ENCODE data around the gene NUDT3.
"Not testable (repeated sequence)": the region's sequence is repeated elsewhere in the genome, so short reads cannot be mapped to it uniquely, and the experiment has no call there.

Gene NUDT3

DNA sequence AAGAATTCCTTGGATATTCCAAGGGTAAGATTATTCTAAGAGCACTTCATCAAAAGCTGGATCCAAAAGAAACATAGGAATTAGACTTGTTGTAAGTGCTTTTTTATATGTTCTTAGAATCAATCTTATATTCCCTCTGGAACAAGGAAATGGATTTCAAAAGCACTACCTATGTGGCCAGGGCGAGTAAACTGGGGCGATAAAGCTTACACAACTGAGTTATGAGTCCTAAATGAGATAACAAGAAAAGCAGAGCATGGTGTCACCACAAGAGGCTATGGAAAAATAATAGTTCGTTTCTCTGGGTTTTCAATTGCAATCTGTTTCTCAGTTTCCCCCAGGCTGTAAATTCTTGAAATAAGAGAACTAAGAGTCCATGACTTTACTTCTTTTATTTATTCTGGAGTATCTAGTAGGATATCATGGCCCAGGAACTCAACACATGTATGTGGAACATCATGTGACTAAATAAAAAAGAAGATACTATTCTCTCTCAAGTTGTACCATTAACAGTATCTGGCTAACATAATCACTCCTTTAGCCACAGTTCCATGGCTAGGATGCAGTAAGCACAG is 51.5 kb downstream of the NUDT3 start:
- DNase-seq = no peak

DNA sequence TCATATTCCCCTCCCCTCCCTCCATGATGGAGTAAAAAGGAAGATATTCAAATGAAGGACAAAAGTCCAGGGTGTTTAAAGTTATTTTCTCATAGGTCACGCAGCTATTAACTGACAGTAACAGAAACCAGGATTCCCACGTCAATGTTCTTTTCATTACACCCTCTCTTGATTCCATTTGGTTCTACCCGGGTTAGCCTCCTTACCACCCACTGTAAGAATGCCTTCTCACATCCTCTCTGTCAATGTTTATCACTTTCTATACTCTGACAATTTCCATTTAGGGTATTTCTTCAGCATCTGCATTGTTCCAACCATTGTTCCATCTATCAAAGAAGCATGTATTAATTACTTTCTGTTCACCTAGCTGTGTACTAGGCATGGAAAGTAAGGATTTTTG is 52.1 kb downstream of the NUDT3 start:
- no peak for DNase-seq

DNA sequence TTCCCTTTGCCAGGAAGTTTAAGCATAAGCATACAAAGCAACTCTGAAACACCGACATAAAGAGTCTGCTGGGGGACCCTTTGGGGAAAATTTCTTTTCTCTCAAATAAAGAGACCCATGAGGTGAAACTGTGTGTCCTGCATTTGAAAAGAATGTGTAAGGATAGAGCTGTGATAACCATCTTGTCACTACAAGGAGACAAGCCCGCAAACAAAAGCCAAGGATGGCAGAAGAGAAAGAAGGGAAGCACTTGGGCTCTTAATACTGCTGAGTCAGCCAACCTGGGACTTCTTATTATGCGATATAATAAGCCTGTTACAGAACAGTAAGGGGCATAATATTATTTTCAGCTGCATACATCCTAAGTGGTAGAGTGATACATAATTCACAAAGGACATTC is 52.5 kb downstream of the NUDT3 start:
- no peak for DNase-seq

DNA sequence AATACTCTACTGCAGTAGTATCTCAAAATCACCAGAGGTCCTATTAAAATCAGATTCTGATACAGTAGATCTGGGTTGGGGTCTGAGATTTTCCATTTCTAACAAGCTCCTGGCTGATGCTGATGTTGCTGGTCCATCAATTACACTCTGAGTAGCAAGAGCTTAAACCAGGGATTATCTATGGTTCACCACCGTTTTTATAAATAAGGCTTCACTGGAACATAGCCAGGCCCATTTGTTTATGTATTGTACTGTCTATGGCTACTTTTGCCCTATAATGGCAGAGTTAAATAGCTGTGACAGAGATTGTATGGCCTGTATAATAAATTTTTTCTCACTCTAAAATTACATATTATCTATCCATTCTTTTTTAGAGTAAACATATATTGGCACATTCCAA is 53.0 kb downstream of the NUDT3 start:
- no peak for DNase-seq

DNA sequence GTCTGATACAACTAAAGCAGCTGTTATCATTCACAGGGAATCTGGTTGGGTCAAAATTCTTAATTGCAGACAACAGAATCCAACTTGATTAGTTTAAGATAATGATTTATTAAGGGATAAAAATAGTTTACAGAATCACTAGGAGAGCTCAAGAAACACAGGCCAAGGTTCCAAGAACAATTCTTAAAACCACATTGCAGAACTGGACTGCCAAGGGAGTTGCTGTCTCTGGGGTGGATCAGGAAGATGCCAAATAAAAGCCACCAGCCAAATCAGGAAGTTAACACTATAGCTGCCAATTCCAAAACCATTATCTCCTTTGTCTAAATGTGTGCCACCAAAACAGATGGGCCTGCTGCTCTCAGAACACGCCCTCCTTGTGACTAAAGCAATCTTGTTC is 53.7 kb downstream of the NUDT3 start:
- no peak for DNase-seq

DNA sequence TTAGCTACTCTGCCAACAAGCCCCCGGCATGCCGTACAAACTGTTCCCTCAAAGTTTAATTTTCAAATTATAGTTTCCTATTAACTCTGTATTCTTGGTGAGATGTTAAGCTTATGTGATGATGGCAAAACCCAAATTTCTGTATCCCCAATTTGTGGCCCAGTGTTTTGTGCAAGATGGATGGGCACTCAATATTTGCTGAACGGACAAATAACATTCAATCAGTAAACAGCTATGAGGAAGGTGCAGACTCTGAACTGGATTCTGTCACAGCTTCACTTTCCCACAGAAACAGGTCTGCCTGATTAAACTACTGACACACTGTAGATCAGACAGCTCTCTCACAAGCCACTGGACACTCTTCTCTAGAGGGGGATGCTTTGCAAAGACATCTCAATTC is 54.1 kb downstream of the NUDT3 start:
- DNase-seq = no peak

DNA sequence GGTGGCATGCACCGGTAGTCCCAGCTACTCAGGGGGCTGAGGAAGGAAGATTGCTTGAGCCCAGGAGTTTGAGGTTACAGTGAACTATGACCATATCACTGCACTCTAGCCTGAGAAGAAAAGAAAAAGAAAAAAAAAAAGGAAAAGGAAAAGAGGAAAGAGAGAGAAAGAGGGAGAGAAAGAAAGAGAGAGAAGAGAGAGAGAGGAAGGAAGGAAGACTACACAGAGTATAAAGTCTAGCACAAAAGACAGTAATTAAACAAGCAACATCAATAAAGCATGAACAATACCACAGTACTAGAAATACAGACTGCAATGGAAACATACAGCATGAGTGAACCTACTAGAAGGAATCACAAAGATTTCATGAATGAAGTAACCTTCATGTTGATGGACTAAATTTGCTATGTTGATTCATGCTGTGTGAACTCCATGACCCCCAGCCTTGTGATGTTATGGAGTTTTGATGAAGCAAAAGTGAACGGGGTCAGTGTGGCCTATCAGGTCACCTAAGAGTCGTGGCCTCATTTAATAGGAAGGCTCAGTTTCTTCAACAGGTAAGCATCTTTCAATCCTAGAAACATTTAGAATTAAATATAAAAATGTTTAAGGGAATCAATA is 57.6 kb downstream of the NUDT3 start:
- no peak for DNase-seq

DNA sequence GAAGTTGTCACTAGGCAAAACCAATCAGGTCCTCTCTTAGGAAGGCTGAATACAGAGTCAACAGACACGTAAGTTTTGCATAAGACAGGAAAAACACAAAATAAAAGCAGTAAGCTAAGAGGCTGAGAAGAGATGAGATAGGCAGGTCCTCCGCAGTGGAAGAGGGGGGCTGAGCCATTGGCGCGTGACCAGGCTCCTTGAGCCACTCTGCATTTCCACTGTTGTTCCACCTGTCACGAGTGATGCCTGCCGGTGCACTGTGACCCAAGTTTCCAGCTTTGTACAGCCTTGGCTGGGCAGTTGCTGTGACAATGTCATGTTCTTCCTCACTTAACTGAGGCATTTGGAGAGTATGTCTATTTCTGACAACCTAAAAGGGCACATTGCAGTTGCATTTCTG is 58.6 kb downstream of the NUDT3 start:
- DNase-seq = no peak

DNA sequence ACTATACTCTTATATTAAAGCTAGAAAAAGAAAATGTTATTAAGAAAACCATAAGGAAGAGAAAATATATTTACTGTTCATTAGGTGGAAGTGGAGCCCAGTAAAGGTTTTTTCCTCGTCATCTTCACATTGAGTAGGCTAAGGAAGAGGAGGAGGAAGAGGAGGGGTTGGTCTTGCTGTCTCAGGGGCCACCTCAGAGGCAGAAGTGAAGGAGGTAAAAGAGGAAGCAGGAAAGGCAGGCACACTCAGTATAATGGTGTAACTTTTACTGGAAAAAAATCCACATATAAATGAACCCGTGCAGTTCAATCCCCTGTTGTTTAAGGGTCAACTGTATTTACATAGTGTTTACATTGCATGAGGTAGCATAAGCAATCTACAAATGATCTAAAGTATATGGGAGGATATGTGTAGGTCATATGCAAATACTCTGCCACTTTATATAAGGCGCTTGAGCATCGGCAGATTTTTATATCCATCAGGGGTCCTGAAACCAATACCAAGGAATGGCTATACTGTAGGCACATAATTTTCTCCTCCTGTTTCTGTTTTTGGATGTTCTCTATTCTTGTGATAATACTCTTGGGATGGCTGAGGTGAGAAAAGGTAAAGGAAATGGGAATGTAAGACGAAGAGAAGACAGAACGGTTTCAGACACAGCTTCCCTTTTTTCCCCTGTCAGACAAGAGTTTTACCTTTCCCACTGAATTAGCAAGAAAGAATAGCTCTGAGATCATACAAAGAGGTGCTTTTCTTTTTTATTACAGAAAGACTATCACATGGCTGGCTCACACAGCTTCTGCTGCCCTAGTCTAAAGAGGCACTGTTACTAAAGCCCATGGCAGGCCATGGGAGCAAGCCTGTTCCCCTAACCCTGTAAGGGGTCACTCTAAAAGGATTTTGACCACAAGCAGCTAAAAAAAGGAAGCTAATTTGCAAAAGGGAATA is 59.9 kb downstream of the NUDT3 start:
- DNase-seq = no peak

DNA sequence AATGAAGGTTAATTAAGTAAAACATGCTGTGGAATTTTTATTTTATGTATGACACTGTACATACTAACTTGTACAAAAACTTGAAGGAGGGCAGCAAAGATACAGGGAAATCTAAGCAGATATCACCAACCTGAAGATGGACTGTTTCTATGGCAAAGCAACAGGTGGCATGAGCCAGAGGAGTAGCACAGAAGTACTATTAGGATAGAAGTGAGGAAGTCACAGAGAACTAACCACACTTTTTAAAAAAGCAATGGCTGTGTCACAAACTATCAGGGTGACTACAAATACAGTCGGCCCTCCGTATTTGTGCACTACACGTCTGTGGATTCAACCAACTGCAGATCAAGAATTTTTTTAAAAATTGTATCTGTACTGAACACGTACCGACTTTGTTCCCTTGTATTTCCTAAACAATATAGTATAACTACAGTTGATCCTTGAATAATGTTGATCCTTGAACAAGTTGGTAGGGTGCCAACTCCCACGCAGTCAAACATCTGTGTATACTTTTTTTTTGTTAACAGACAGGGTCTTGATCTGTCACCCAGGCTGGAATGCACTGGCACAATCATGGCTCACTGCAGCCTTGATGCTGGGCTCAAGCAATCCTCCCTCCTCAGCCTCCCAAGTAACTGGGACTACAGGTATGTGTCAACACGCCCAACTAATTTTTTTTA is 61.0 kb downstream of the NUDT3 start:
- no peak for DNase-seq

DNA sequence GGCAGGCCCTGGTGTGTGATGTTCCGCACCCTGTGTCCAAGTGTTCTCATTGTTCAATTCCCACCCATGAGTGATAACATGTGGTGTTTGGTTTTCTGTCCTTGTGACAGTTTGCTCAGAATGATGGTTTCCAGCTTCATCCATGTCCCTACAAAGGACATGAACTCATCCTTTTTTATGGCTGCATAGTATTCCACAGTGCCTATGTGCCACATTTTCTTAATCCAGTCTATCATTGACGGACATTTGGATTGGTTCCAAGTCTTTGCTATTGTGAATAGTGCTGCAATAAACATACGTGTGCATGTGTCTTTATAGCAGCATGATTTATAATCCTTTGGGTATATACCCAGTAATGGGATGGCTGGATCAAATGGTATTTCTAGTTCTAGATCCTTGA is 62.7 kb downstream of the NUDT3 start:
- not testable (repeated sequence) for DNase-seq

DNA sequence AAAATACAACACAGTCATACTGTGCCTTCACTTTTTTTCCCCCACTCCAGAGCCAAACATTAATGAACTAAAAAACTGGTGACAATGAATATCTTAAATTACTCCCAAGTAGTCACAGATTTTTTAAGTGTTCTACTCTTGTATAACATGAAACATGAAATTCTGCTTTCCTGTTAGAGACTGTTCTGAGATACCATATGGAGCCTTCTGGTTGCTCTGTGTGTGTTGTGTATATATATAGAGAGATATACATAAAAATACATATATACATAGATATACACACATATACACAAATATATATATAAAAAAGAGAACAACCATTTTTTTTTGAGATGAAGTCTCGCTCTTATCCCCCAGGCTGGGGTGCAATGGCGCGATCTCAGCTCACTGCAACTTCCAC is 63.5 kb downstream of the NUDT3 start:
- no peak for DNase-seq

DNA sequence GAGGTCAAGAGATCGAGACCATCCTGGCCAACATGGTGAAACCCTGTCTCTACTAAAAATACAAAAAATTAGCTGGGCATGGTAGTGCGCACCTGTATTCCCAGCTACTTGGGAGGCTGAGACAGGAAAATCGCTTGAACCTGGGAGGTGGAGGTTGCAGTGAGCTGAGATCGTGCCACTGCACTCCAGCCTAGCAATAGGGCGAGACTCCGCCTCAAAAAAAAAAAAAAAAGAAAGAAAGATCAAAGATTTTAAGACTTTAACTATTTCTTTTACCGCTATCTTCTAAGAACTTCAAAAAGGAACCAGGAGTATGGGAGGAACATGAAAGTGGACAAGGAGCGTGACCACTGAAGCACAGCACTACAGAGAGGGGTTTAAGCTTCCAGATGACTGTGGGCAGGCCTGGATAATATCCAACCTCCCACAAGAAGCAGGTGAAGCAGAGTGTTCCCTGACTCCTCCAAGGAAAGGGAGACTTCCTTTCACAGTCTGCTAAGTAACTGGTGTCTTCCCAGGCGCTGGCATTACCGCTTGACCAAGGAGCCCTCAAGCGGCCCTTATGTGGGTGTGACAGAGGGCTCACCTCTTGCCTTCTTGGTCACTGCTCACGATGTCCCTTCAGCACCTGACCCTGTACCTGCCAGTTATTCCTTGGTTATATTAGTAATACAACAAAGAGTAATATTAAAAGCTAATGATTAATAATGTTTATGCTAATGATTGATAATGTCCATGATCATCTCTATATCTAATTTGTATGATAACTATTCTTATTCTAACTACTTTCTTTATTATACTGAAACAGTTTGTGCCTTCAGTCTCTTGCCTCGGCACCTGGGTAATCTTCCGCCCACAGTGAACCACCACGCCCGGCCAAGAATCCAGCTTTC is 64.9 kb downstream of the NUDT3 start:
- not testable (repeated sequence) for DNase-seq

DNA sequence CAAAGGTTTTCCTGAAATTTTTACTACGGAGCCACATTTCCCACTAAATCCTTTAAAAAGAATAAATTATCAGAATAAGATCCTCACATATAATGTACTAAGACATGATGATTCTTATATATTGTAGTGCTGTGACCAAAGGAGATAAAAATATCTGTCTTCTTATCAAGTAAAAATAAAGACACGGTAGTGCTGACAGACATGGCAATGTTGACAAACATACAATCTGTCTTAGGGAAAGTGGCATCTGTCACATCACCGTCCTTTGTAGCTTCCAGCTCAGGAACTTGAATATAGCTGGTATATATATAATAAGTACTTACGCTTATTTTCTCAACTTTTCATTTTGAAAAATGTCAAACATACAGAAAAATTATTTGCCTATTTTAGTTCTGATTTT is 66.8 kb downstream of the NUDT3 start:
- no peak for DNase-seq

DNA sequence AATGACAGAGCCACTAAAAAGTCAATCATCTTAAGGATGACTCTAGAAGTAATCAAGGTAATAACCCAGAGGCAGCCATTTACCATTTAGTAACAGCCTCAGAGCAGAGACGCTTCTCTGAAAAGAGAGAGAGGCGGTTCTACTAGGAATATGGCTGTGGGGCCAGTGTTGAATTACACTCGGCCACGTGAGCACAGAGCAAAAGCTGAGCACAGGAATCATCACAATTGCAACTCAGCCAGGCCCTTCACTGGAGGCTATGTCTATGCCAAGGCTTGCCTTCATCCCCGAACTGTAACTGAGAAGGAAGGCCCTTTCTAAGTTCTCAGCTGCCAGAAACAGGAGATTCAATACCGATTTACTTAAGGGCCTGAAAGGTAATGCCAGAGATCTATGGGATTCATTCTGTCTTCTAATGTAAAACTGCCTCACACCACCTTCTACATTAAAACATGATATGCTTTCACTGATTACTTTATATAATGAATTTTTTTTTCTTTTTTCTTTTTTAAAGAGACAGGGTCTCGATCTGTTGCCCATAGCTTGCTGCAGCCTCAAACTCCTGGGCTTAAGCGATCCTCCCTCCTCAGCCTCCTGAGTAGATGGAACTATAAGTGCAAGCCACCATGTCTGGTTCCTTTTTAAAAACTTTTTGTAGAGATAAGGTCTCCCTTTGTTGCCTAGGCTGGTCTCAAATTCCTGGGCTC is 67.6 kb downstream of the NUDT3 start:
- no peak for DNase-seq

DNA sequence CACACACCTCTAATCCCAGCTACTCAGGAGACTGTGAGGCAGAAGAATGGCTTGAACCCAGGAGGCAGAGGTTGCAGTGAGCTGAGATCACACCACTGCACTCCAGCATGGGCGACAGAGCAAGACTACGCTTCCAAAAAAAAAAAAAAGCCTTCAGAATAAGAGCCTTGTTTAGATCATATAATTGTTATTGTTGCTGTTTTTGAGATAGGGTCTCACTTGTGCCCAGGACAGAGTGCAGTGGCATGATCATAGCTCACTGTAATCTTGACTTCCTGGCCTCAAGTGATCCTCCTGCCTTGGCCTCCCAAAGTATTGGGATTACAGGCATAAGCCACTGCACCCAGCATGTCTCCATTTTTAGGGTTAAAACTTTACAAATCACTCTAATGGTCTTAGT is 68.2 kb downstream of the NUDT3 start:
- DNase-seq = not testable (repeated sequence)

DNA sequence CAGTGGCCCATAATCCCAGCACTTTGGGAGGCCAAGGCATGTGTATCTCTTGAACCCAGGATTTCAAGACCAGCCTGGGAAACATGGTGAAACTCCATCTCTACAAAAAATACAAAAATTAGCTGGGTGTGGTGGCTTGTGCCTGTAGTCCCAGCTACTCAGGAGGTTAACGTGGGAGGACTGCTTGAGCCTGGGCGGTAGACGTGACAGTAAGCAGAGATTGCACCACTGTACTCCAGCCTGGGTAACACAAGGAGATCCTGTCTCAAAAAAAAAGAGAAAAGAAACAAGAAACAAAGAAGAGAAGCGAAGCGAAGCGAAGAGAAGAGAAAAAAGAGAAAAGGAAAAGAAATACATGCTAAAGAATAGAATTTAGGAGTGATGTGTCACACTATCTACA is 69.2 kb downstream of the NUDT3 start:
- no peak for DNase-seq

DNA sequence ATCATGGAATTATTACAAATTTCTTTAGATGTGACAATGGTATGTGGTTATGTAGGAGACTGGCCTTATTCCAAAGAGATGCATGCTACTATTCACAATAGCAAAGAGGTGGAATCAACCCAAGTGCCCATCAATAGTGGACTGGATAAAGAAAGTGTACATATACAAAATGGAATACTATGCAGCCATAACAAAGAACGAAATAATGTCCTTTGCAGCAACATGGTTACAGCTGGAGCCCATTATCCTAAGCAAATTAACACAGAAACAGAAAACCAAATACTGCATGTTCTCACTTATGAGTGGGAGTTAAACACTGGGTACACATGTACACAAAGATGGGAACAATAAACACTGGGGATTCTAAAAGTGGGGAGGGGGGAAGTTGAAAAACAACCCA is 69.7 kb downstream of the NUDT3 start:
- DNase-seq = no peak

DNA sequence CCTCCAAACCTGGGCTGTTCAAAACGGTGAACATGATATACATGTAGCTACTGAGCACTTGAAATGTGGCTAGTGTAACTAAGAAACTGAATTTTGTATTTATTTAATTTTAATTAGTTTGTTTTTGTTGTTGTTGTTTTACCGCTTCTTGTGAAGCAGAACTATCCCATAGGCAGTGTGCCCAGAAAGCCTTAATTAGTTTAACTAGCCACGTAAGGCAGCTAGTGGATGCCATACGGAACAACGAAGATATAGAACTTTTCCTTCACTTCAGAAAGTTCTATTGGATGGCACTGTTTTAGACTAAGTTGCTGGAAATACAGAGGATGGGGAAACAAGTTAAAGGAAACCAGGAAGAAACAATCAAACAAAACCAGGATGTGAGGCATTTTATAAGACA is 70.6 kb downstream of the NUDT3 start:
- no peak for DNase-seq

DNA sequence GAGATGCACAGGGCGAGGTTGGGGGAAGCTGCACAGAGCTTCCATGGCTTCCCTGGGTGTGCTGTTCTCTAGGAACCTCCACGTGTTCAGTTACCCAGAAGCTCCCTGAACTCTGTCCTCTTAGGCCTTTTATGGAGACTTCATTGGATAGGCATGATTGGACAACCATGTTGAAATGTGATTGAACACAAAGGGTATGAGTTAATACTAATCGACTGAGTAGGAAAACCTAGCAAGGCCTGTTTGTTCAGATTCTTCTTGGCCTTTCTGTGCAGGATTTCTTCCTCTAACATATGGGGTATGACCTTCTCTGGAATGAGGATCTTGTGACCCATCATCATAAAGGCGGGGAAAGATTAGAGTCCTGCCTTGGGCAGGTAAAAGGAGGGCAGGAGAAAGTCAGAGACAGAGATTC is 73.0 kb downstream of the NUDT3 start:
- DNase-seq = no peak

Measured in effector CD4-positive, alpha-beta T cell (primary cell).